ENCODE data around the gene MFNG. TPM values are rescaled to one million over a fixed set of nuclear protein-coding genes. Genes with fewer than 3 reads are reported as not detected.

MFNG gene
- polyA plus RNA-seq, 1 experiment, result not detected

DNA sequence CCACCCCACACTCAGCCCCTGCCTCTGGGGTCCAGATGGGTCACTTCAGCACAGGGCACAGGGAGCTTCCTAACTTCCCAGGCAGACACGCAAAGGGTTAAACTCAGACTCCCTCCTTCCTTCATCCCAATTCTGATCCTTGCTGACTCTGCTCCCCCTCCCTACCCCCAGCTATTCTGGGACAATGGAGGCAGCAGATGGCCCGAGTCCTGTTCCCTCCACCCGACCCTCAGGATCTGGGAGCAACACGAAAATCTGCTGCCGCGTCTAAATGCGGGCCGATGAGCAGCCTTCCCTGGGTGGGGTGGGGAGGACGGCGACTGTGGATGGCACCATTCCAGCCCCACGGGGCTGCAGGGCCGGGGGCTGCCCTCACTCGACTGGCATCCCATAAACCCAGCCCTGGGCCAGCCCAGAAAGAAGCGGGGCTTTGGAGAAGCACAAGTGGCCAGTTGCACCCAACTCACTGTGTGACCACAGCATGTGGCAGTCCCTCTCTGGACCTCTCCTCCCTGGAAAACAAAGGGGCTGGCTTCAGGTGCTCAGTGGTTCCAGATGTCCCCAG, 18.7 kb downstream of the MFNG start:
- TF ChIP-seq, protein P1, sequence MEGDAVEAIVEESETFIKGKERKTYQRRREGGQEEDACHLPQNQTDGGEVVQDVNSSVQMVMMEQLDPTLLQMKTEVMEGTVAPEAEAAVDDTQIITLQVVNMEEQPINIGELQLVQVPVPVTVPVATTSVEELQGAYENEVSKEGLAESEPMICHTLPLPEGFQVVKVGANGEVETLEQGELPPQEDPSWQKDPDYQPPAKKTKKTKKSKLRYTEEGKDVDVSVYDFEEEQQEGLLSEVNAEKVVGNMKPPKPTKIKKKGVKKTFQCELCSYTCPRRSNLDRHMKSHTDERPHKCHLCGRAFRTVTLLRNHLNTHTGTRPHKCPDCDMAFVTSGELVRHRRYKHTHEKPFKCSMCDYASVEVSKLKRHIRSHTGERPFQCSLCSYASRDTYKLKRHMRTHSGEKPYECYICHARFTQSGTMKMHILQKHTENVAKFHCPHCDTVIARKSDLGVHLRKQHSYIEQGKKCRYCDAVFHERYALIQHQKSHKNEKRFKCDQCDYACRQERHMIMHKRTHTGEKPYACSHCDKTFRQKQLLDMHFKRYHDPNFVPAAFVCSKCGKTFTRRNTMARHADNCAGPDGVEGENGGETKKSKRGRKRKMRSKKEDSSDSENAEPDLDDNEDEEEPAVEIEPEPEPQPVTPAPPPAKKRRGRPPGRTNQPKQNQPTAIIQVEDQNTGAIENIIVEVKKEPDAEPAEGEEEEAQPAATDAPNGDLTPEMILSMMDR (IDR thresholded peaks at IDR 0.05; ENCODE audit: insufficient read depth, low read depth, low read length), result no peak
- ChIA-PET POLR2A (no interaction called here), CTCF (no interaction called here)
- no peak for DNase-seq (ENCODE audit: low read depth)
- Histone ChIP-seq H3K27me3 (ENCODE audit: control insufficient read depth, insufficient read depth, low read length) (peaks cover 41% of the 10 kb centered on the region), H3K36me3 (ENCODE audit: control insufficient read depth, insufficient read depth, low read length) (no peaks in the 10 kb centered on the region), H3K4me3 (ENCODE audit: low read depth, low read length) (no peak overlapping the region)

- POLR2A ChIA-PET, result no interaction called here
- H3K27me3 ChIP-seq (ENCODE audit: control insufficient read depth, insufficient read depth, low read length), result peaks cover 22% of the 10 kb centered on the region
- CTCF ChIA-PET, result no interaction called here
These were observed 22.0 kb downstream of the MFNG start for GRCh38 chr22:37464181-37464580.

GRCh38 chr22:37462983-37463382, 23.2 kb downstream of the MFNG start:
- CTCF ChIA-PET, result interaction anchor here (1.0 to 1.8 kb wide), 2 partner anchors 9 to 146 kb away, joined by 5 to 16 read pairs; no protein-coding TSS in a partner anchor
- POLR2A ChIA-PET, result no interaction called here
- Histone ChIP-seq H3K4me3 (ENCODE audit: low read depth, low read length) (no peak overlapping the region), H3K27me3 (ENCODE audit: control insufficient read depth, insufficient read depth, low read length) (peaks cover 15% of the 10 kb centered on the region), H3K36me3 (ENCODE audit: control insufficient read depth, insufficient read depth, low read length) (no peaks in the 10 kb centered on the region)
- TF ChIP-seq, protein P1 (IDR thresholded peaks at IDR 0.05; ENCODE audit: insufficient read depth, low read depth, low read length), result no peak
- DNase-seq (ENCODE audit: low read depth), result no peak

More at GRCh38 chr22:37464181-37464580, 22.0 kb downstream of the MFNG start:
- no peak overlapping the region for H3K4me3 ChIP-seq (ENCODE audit: low read depth, low read length)
- no peaks in the 10 kb centered on the region for H3K36me3 ChIP-seq (ENCODE audit: control insufficient read depth, insufficient read depth, low read length)
- TF ChIP-seq, protein P1 (IDR thresholded peaks at IDR 0.05; ENCODE audit: insufficient read depth, low read depth, low read length), result no peak
- no peak for DNase-seq (ENCODE audit: low read depth)

DNA sequence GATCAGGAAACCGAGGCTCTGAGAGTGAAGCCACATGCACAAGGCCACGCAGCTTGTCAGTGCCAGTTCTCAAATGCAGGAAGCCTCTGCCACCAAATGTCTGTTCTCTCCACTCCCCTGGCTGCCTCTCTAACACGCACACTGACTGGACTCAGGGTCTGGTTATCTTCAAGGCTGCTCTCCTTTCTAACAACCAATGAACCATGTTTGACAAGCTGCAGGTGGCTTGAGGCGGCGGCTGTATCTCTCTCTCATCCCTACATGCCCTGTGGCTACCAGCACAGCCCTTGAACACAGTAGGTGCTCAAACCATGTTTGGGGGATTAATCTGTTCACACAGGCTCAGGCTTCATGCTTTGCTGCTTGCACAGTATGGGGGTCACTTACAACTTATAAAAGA, 23.7 kb downstream of the MFNG start:
- POLR2A ChIA-PET, result no interaction called here
- Histone ChIP-seq H3K27me3 (ENCODE audit: control insufficient read depth, insufficient read depth, low read length) (peaks cover 13% of the 10 kb centered on the region), H3K4me3 (ENCODE audit: low read depth, low read length) (no peak overlapping the region), H3K36me3 (ENCODE audit: control insufficient read depth, insufficient read depth, low read length) (no peaks in the 10 kb centered on the region)
- CTCF ChIA-PET, result interaction anchor here (1.0 to 1.8 kb wide), 2 partner anchors 10 to 146 kb away, joined by 5 to 16 read pairs; no protein-coding TSS in a partner anchor
- no peak for DNase-seq (ENCODE audit: low read depth)
- TF ChIP-seq, protein P1 (IDR thresholded peaks at IDR 0.05; ENCODE audit: insufficient read depth, low read depth, low read length), result no peak

GRCh38 chr22:37461961-37462360, 24.2 kb downstream of the MFNG start:
- CTCF ChIA-PET, result interaction anchor here (1.8 kb wide), 1 partner anchor 145 kb away, joined by 16 read pairs; no protein-coding TSS in a partner anchor
- DNase-seq (ENCODE audit: low read depth), result no peak
- Histone ChIP-seq H3K4me3 (ENCODE audit: low read depth, low read length) (no peak overlapping the region), H3K27me3 (ENCODE audit: control insufficient read depth, insufficient read depth, low read length) (peaks cover 8% of the 10 kb centered on the region), H3K36me3 (ENCODE audit: control insufficient read depth, insufficient read depth, low read length) (no peaks in the 10 kb centered on the region)
- TF ChIP-seq, protein P1 (IDR thresholded peaks at IDR 0.05; ENCODE audit: insufficient read depth, low read depth, low read length), result no peak
- POLR2A ChIA-PET, result no interaction called here

Measured in BJ (cell line).